HepG2 (cell line): ENCODE measurements around the gene DOCK2. TPM values are rescaled to one million over a fixed set of nuclear protein-coding genes. Genes with fewer than 3 reads are reported as not detected.

Experiments
- ATAC-seq: fragments of 200-7000 bp; cut with Tn5 transposase; 3 replicates; pipeline ENCODE4 v1.9.1; 2020; ENCODE audit warnings: mild to moderate bottlenecking, moderate library complexity
- BruUV-seq: library from RNA; stranded (reverse); fragments of 400-500 nt; replicated peaks from 2 replicates; lab custom pipeline; 2021; lab: Mats Ljungman, UMichigan
- CTCF ChIA-PET: fragments of 300-600 bp; formaldehyde crosslinking; extraction: SDS; loops from one replicate; lab custom pipeline; 2021; ENCODE audit warnings: low total read pairs, inconsistent platforms, low intra/inter-chr PET ratio; lab: Yijun Ruan, JAX
- POLR2A ChIA-PET: fragments of 350-600 bp; sonication (Branson Sonifier 250); formaldehyde crosslinking; loops from one replicate; lab custom pipeline; 2020; ENCODE audit warnings: antibody characterized with exemption, inconsistent platforms; lab: Yijun Ruan, JAX
- DNase-seq: peaks from one replicate; pipeline ENCODE4 v3.0.0-alpha.2; 2015; ENCODE audit warnings: low spot score
- FAIRE-seq: peaks from 3 replicates; lab custom pipeline; 2011; peaks lifted over from hg19 to GRCh38; lab: Jason Lieb, UNC
- H2AFZ ChIP-seq: one replicate; pipeline ENCODE4 v1.6.1; 2011; ENCODE audit warnings: low read length, inconsistent platforms
- H3K27ac ChIP-seq: fragments of 300-600 bp; 3 replicates; pipeline ENCODE4 v1.8.0; 2011; ENCODE audit warnings: mixed run types, mild to moderate bottlenecking, mixed read lengths, low read length, inconsistent platforms; ENCODE audit not compliant: insufficient read depth; ENCODE audit errors: extremely low read length
- H3K27me3 ChIP-seq, 2 experiments: fragments of 200-600 bp in 1 of 2; 2 replicates in 1 of 2; 3 replicates in 1 of 2; pipeline versions ENCODE4 v1.6.0 to v1.8.0; 2011; ENCODE audit warnings: low read length in 2 of 2, mild to moderate bottlenecking in 2 of 2, moderate library complexity in 2 of 2, inconsistent platforms in 1 of 2; ENCODE audit not compliant: insufficient read depth in 2 of 2, control insufficient read depth in 1 of 2
- H3K36me3 ChIP-seq, 2 experiments: fragments of 200-600 bp in 1 of 2; replicated peaks in 1 of 2; 2 replicates in 1 of 2; 3 replicates in 1 of 2; pipeline versions ENCODE4 v1.5.1 to v1.8.0; 2011; ENCODE audit warnings: low read length in 2 of 2, inconsistent platforms in 1 of 2; ENCODE audit not compliant: insufficient read depth in 2 of 2, control insufficient read depth in 1 of 2
- H3K4me1 ChIP-seq: 2 replicates; pipeline ENCODE4 v1.5.1; 2012; ENCODE audit warnings: low read length, inconsistent platforms; ENCODE audit not compliant: insufficient read depth
- H3K4me2 ChIP-seq: 2 replicates; pipeline ENCODE4 v1.6.0; 2011; ENCODE audit warnings: low read depth, low read length, inconsistent platforms
- H3K4me3 ChIP-seq, 3 experiments: fragments of 200-600 bp in 1 of 3; sonication (generic), shearing (Covaris generic) in 1 of 3; replicated peaks in 1 of 3; 2 replicates each; pipeline ENCODE4 v1.5.1; 2011 to 2016; ENCODE audit warnings: low read length in 3 of 3, inconsistent platforms in 2 of 3, low read depth in 2 of 3, mild to moderate bottlenecking in 2 of 3, control low read depth in 1 of 3, mixed read lengths in 1 of 3; ENCODE audit not compliant: insufficient read depth in 1 of 3
- H3K79me2 ChIP-seq: one replicate; pipeline ENCODE4 v1.6.1; 2011; ENCODE audit warnings: low read length, inconsistent platforms; ENCODE audit not compliant: insufficient read depth
- H3K9ac ChIP-seq: 2 replicates; pipeline ENCODE4 v1.6.0; 2011; ENCODE audit warnings: mild to moderate bottlenecking, low read depth, low read length, inconsistent platforms; ENCODE audit not compliant: insufficient read depth
- H3K9me3 ChIP-seq: 2 replicates; pipeline ENCODE4 v1.5.1; 2012; ENCODE audit warnings: mild to moderate bottlenecking, low read length
- H4K20me1 ChIP-seq: 2 replicates; pipeline ENCODE4 v1.6.0; 2011; ENCODE audit warnings: inconsistent platforms, mild to moderate bottlenecking, low read length, moderate library complexity; ENCODE audit not compliant: insufficient read depth
- DMAP1 ChIP-seq: IDR thresholded peaks from 2 replicates; pipeline ENCODE4 v1.6.1; 2016
- HOXA5 ChIP-seq: sonication (generic); formaldehyde crosslinking; IDR thresholded peaks from 2 replicates; pipeline ENCODE4 v1.4.0; 2020; ENCODE audit warnings: missing genetic modification reagents
- KAT8 ChIP-seq: IDR thresholded peaks from 2 replicates; pipeline ENCODE4 v1.6.1; 2016; ENCODE audit warnings: missing genetic modification reagents, missing compliant biosample characterization
- MAFK ChIP-seq, 2 experiments: IDR thresholded peaks in 1 of 2; conservative IDR thresholded peaks in 1 of 2; 2 replicates each; pipeline ENCODE4 v1.6.1; 2011; ENCODE audit warnings: improper control_type of control experiment in 2 of 2, low read length in 2 of 2
- MYNN ChIP-seq: sonication (generic); formaldehyde crosslinking; IDR thresholded peaks from 2 replicates; pipeline ENCODE4 v1.4.0; 2020; ENCODE audit warnings: mild to moderate bottlenecking, low read depth, missing genetic modification reagents
- POLR2AphosphoS2 ChIP-seq: IDR thresholded peaks from 2 replicates; pipeline ENCODE4 v1.6.1; 2011; ENCODE audit warnings: low read depth, low read length, improper control_type of control experiment
- ZFP36 ChIP-seq: fragments of 150-350 bp; IDR thresholded peaks from 2 replicates; pipeline ENCODE4 v1.6.1; 2018; ENCODE audit warnings: borderline replicate concordance, low read length, low read depth; ENCODE audit not compliant: partially characterized antibody
- ZNF598 ChIP-seq: sonication (generic); formaldehyde crosslinking; IDR thresholded peaks from 2 replicates; pipeline ENCODE4 v1.5.1; 2020; ENCODE audit warnings: mild to moderate bottlenecking, missing genetic modification reagents, borderline replicate concordance
- ZNF75D ChIP-seq: sonication (generic); formaldehyde crosslinking; IDR thresholded peaks from 2 replicates; pipeline ENCODE4 v1.8.1; 2023; ENCODE audit warnings: missing genetic modification reagents, mild to moderate bottlenecking, borderline replicate concordance
- WGBS: methylation state at CpG from one replicate; pipeline ENCODE4 v1.1.6; 2017; ENCODE audit warnings: low lambda C conversion rate; 5-methylcytosine and 5-hydroxymethylcytosine counted together
- in situ Hi-C: cut with HindIII; loops from 2 replicates; pipeline ENCODE4 v1.10.0; 2017; ENCODE audit warnings: low pct_unique_long_range_greater_than_20kb; ENCODE audit not compliant: extremely low pct_ligation_motif_present
- intact Hi-C: fragments of 100-400 bp; cut with micrococcal nuclease; formaldehyde crosslinking; loops from one replicate; pipeline ENCODE4 v1.10.0; 2022; ENCODE audit not compliant: unreplicated experiment
- polyA plus RNA-seq, 8 experiments: library from polyadenylated mRNA; depleted of rRNA in 3 of 8; stranded (reverse) in 7 of 8; unstranded in 1 of 8; fragments of >200 nt; fragmentation: Illumina TruSeq in 4 of 8; extraction: Trizol in 4 of 8; gene quantifications; 2 replicates each; pipeline versions ENCODE4 v1.2.1 to v1.2.3, GENCODE V29; 2011 to 2016; ENCODE audit warnings: low read depth in 4 of 8, missing spikeins in 1 of 8, mixed read lengths in 1 of 8; ENCODE audit not compliant: insufficient read depth in 1 of 8
- total RNA-seq, 5 experiments: library from RNA; depleted of rRNA; stranded (reverse); fragments of >200 nt; fragmentation: Illumina TruSeq; extraction: Trizol; gene quantifications; 2 replicates each; pipeline ENCODE4 v1.2.3, GENCODE V29; 2016; ENCODE audit warnings: low read depth in 1 of 5
- TF ChIP-seq, protein P1 (sequence below): sonication (generic); formaldehyde crosslinking; IDR thresholded peaks from 2 replicates; pipeline ENCODE4 v1.8.0; 2022; ENCODE audit warnings: mild to moderate bottlenecking, missing genetic modification reagents

DOCK2 gene
- total and polyA plus RNA-seq, 2 of the 13 experiments (the other 11 are each of a cell fraction or from before 2014, with no cell fraction given), result not detected

DNA sequence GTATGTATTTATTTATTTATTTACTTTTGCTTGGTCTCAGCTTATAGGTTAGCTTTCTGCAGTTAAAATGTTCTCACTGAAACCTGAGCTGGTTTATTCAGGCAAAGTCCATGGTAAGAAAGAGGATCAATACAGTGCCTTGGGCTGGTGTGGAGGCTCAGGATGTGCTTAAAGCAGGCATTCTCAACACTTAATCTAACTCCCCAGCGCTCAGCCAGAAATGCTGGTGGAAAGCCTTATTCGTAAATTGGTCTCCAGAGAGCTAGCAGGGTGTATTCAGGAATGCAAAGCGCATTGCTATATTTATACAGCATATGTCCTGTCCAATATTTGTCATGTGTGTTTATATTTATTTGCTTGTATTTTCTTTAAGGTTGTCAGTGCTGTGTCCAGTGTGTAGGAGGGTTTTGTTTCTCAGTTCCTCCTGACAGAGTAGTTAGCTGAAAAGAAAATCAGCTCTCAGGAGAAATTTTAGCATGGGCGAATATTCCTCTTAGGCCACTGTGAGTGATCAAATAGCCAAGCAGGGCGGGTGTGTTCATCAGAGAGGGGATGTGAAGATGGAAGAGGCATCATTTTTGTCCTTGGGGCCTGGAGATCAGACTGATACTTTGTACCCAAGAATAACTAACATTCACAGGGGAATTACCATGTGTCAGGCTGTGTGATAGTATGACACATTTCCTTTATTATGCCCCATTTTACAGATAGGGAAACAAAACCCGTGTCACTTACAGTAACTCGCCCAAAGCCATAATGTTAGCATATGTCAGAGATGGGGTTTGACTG lies 65.8 kb downstream of the DOCK2 start:
- BruUV-seq, result no TSS peak
- TF ChIP-seq MYNN (CRISPR knock-in tag) (no peak), ZNF75D (no peak), KAT8 (CRISPR knock-in tag) (no peak), ZNF598 (no peak), HOXA5 (CRISPR knock-in tag) (no peak), MAFK (conservative IDR thresholded peaks at IDR 0.05 in 1 of 2, IDR thresholded peaks at IDR 0.05 in 1 of 2; ENCODE audit: low read length in 2 of 2) (no peak), ZFP36 (no peak), DMAP1 (CRISPR knock-in tag) (no peak), POLR2AphosphoS2 (no peak)
- TF ChIP-seq, protein P1, sequence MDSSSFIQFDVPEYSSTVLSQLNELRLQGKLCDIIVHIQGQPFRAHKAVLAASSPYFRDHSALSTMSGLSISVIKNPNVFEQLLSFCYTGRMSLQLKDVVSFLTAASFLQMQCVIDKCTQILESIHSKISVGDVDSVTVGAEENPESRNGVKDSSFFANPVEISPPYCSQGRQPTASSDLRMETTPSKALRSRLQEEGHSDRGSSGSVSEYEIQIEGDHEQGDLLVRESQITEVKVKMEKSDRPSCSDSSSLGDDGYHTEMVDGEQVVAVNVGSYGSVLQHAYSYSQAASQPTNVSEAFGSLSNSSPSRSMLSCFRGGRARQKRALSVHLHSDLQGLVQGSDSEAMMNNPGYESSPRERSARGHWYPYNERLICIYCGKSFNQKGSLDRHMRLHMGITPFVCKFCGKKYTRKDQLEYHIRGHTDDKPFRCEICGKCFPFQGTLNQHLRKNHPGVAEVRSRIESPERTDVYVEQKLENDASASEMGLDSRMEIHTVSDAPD (CRISPR knock-in tag), result no peak
- Histone ChIP-seq H3K4me2 (no peak overlapping the region), H3K36me3 (no peaks in the 10 kb centered on the region), H3K9ac (no peak overlapping the region), H3K4me3 (no peak overlapping the region), H4K20me1 (no peaks in the 10 kb centered on the region), H3K9me3 (no peaks in the 10 kb centered on the region), H2AFZ (no peak overlapping the region), H3K27ac (no peak overlapping the region), H3K79me2 (no peaks in the 10 kb centered on the region), H3K27me3 (no peaks in the 10 kb centered on the region; a peak in 3 of 5 replicates), H3K4me1 (no peaks in the 10 kb centered on the region)
- no peak for FAIRE-seq
- CTCF ChIA-PET, result interaction anchor here (1.0 kb wide), 1 partner anchor 278 kb away, joined by 3 read pairs; no protein-coding TSS in a partner anchor
- POLR2A ChIA-PET, result no interaction called here
- WGBS, result 11% methylated on average over 7 of the region's 7 CpGs
- no peak for ATAC-seq
- intact Hi-C loops (loop anchor here (2.0 kb wide), 1 partner anchor 278 kb away; the partner anchor contains the start of gene INSYN2B), in situ Hi-C loops (no loop called here)
- no peak for DNase-seq
